IMR-90 (cell line): Measurements from ENCODE around the gene CHD6. TPM values are rescaled to one million over a fixed set of nuclear protein-coding genes. Genes with fewer than 3 reads are reported as not detected.

Source experiments
- ATAC-seq: fragments of 200-7000 bp; cut with Tn5 transposase; 2 replicates; pipeline ENCODE4 v1.9.1; 2020; ENCODE audit warnings: low read depth, mild to moderate bottlenecking, moderate library complexity
- BruUV-seq: library from RNA; stranded (reverse); fragments of 400-500 nt; replicated peaks from 2 replicates; lab custom pipeline; 2021; lab: Mats Ljungman, UMichigan
- CTCF ChIA-PET: fragments of 300-600 bp; formaldehyde crosslinking; extraction: SDS; loops from one replicate; lab custom pipeline; 2021; ENCODE audit warnings: antibody characterized with exemption; lab: Yijun Ruan, JAX
- POLR2A ChIA-PET: fragments of 300-600 bp; sonication (Branson Sonifier 250); formaldehyde crosslinking; loops from one replicate; lab custom pipeline; 2022; ENCODE audit warnings: antibody characterized with exemption; ENCODE audit not compliant: unreplicated experiment; lab: Charles Lee
- DNase-seq: peaks from one replicate; pipeline ENCODE4 v3.0.0; 2013
- H2AFZ ChIP-seq: replicated peaks from 2 replicates; pipeline ENCODE3; 2013; ENCODE audit warnings: low read length, mild to moderate bottlenecking; ENCODE audit not compliant: poor library complexity
- H2AK5ac ChIP-seq: 2 replicates; pipeline ENCODE4 v1.6.1; 2013; ENCODE audit warnings: low read depth, low read length, inconsistent platforms
- H2AK9ac ChIP-seq: replicated peaks from 2 replicates; pipeline ENCODE3; 2013; ENCODE audit warnings: mild to moderate bottlenecking, low read depth, low read length, moderate library complexity; ENCODE audit not compliant: poor library complexity
- H2BK120ac ChIP-seq: 2 replicates; pipeline ENCODE4 v1.6.1; 2013; ENCODE audit warnings: low read depth, low read length, inconsistent platforms
- H2BK15ac ChIP-seq: 3 replicates; pipeline ENCODE4 v1.6.1; 2013; ENCODE audit warnings: low read depth, low read length, inconsistent platforms
- H2BK20ac ChIP-seq: 2 replicates; pipeline ENCODE4 v1.6.1; 2013; ENCODE audit warnings: low read depth, mild to moderate bottlenecking, inconsistent platforms, low read length, moderate library complexity
- H2BK5ac ChIP-seq: 2 replicates; pipeline ENCODE4 v1.6.1; 2013; ENCODE audit warnings: mild to moderate bottlenecking, low read depth, low read length, inconsistent platforms; ENCODE audit not compliant: poor library complexity, severe bottlenecking
- H3K14ac ChIP-seq: replicated peaks from 2 replicates; pipeline ENCODE4 v1.6.1; 2013; ENCODE audit warnings: low read depth, low read length, inconsistent platforms
- H3K18ac ChIP-seq: 2 replicates; pipeline ENCODE4 v1.6.1; 2013; ENCODE audit warnings: low read depth, low read length, control low read depth
- H3K23ac ChIP-seq: 2 replicates; pipeline ENCODE4 v1.6.1; 2013; ENCODE audit warnings: low read depth, low read length, inconsistent platforms
- H3K27ac ChIP-seq: 2 replicates; pipeline ENCODE4 v1.5.1; 2013; ENCODE audit warnings: mild to moderate bottlenecking, control low read depth, low read length; ENCODE audit not compliant: insufficient read depth
- H3K27me3 ChIP-seq: 2 replicates; pipeline ENCODE4 v1.6.1; 2013; ENCODE audit warnings: low read length; ENCODE audit not compliant: control insufficient read depth, insufficient read depth
- H3K36me3 ChIP-seq: 2 replicates; pipeline ENCODE4 v1.6.1; 2013; ENCODE audit warnings: low read length, mixed read lengths; ENCODE audit not compliant: control insufficient read depth, insufficient read depth
- H3K4ac ChIP-seq: 2 replicates; pipeline ENCODE4 v1.6.1; 2013; ENCODE audit warnings: low read depth, low read length, inconsistent platforms
- H3K4me1 ChIP-seq: 2 replicates; pipeline ENCODE4 v1.6.1; 2013; ENCODE audit warnings: low read length, mixed read lengths; ENCODE audit not compliant: control insufficient read depth, insufficient read depth
- H3K4me2 ChIP-seq: 2 replicates; pipeline ENCODE4 v1.6.1; 2013; ENCODE audit warnings: low read depth, mild to moderate bottlenecking, control low read depth, low read length, moderate library complexity
- H3K4me3 ChIP-seq: 2 replicates; pipeline ENCODE4 v1.5.1; 2013; ENCODE audit warnings: low read depth, mild to moderate bottlenecking, control low read depth, low read length, moderate library complexity; ENCODE audit not compliant: insufficient read depth
- H3K56ac ChIP-seq: 2 replicates; pipeline ENCODE4 v1.6.1; 2013; ENCODE audit warnings: low read length, inconsistent platforms; ENCODE audit not compliant: insufficient read depth; ENCODE audit errors: extremely low read depth
- H3K79me1 ChIP-seq, 2 experiments: 2 replicates each; pipeline ENCODE4 v1.6.1; 2013; ENCODE audit warnings: low read length in 2 of 2, inconsistent platforms in 1 of 2, low read depth in 1 of 2
- H3K9ac ChIP-seq: 2 replicates; pipeline ENCODE4 v1.6.1; 2013; ENCODE audit warnings: low read depth, low read length, control low read depth
- H3K9me1 ChIP-seq: 2 replicates; pipeline ENCODE4 v1.6.1; 2013; ENCODE audit warnings: low read length, inconsistent platforms; ENCODE audit not compliant: insufficient read depth
- H3K9me3 ChIP-seq: 2 replicates; pipeline ENCODE4 v1.6.1; 2013; ENCODE audit warnings: low read length; ENCODE audit not compliant: control insufficient read depth, insufficient read depth
- H4K20me1 ChIP-seq: 2 replicates; pipeline ENCODE4 v1.6.1; 2013; ENCODE audit warnings: low read length, inconsistent platforms; ENCODE audit not compliant: insufficient read depth
- H4K5ac ChIP-seq: 2 replicates; pipeline ENCODE4 v1.6.1; 2013; ENCODE audit warnings: mild to moderate bottlenecking, low read depth, low read length, control low read depth
- H4K8ac ChIP-seq, 2 experiments: 2 replicates each; pipeline ENCODE4 v1.6.1; 2013; ENCODE audit warnings: low read depth in 2 of 2, low read length in 2 of 2, control low read depth in 1 of 2, inconsistent platforms in 1 of 2
- H4K91ac ChIP-seq: 2 replicates; pipeline ENCODE4 v1.6.1; 2013; ENCODE audit warnings: low read depth, low read length, inconsistent platforms; ENCODE audit not compliant: insufficient read depth
- BHLHE40 ChIP-seq: fragments of 150-350 bp; IDR thresholded peaks from 2 replicates; pipeline ENCODE4 v1.6.1; 2016; ENCODE audit warnings: mild to moderate bottlenecking, low read depth, low read length
- RFX5 ChIP-seq: IDR thresholded peaks from 2 replicates; pipeline ENCODE4 v1.8.0; 2012; ENCODE audit warnings: low read depth, mild to moderate bottlenecking, low read length, moderate library complexity
- SMC3 ChIP-seq: fragments of 150-350 bp; IDR thresholded peaks from 2 replicates; pipeline ENCODE4 v1.6.1; 2016; ENCODE audit warnings: low read depth, mild to moderate bottlenecking, antibody characterized with exemption, low read length, moderate library complexity
- WGBS, 2 experiments: methylation state at CpG; one replicate each; pipeline versions ENCODE4 v1.1.5 to v1.1.7; 2013; ENCODE audit warnings: missing lambda C conversion rate in 2 of 2; ENCODE audit not compliant: insufficient read length in 1 of 2; ENCODE audit errors: extremely low coverage in 2 of 2; 5-methylcytosine and 5-hydroxymethylcytosine counted together
- dilution Hi-C: fragments of 300-500 bp; cut with HindIII; formaldehyde crosslinking; loops from one replicate; pipeline ENCODE4 v1.14.3; 2018; ENCODE audit warnings: low sequenced_read_pairs; ENCODE audit not compliant: unreplicated experiment
- in situ Hi-C: fragments of 300-500 bp; cut with MboI; formaldehyde crosslinking; loops from 3 replicates; pipeline ENCODE4 v1.14.3; 2019; ENCODE audit warnings: low sequenced_read_pairs, inconsistent platforms, mixed read lengths
- intact Hi-C: fragments of 100-400 bp; cut with micrococcal nuclease; formaldehyde crosslinking; loops from 2 replicates; pipeline ENCODE4 v1.10.0; 2022
- polyA plus RNA-seq, 3 experiments: library from polyadenylated mRNA; depleted of rRNA; stranded (reverse); fragments of >200 nt; gene quantifications; 2 replicates each; pipeline ENCODE4 v1.2.3, GENCODE V29; 2012; ENCODE audit warnings: low replicate concordance in 1 of 3
- total RNA-seq: library from RNA; depleted of rRNA; stranded (reverse); fragments of >200 nt; gene quantifications from 2 replicates; pipeline ENCODE4 v1.2.3, GENCODE V29; 2012

The CHD6 gene
- total and polyA plus RNA-seq, 2 of the 4 experiments (the other 2 are of a cell fraction) = 8.8 to 26.7 TPM

DNA sequence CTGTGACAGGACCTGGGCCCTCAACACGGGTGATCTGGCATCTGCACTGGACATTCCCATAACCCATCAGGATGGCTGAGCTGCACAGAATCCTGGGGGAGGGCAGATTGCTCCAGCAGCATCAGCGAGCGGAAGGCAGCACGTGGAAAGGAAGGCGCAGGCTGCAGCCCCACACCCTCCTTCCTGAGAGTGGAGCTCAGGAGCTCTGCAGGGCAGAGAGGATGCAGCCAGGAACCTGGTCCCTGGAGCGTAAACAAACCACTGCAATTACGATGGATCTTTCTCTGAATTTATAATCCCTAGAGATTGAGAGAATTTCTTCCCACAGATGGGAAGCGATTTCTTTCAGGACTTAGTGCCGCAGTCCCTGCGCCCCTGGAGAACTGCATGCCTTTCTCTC is 211.8 kb downstream of the CHD6 start:
- in situ Hi-C loops = no loop called here
- CTCF ChIA-PET = no interaction called here
- TF ChIP-seq RFX5 = no peak
- TF ChIP-seq BHLHE40 = no peak
- no peak for TF ChIP-seq SMC3
- Histone ChIP-seq H3K4me1 (no peaks in the 10 kb centered on the region), H3K79me1 (no peaks in the 10 kb centered on the region; a peak in 1 of 4 replicates), H3K9ac (no peak overlapping the region), H4K20me1 (no peaks in the 10 kb centered on the region; the same call in 1 of the 2 replicates), H3K36me3 (peaks cover 53% of the 10 kb centered on the region), H2AK9ac (no peak overlapping the region), H3K23ac (no peak overlapping the region), H3K18ac (no peak overlapping the region), H4K8ac (no peak overlapping the region), H4K5ac (no peak overlapping the region), H3K9me1 (peaks cover 3% of the 10 kb centered on the region; the same call in 1 of the 2 replicates), H2BK120ac (no peak overlapping the region), H3K9me3 (no peaks in the 10 kb centered on the region), H4K91ac (no peak overlapping the region), H3K27me3 (no peaks in the 10 kb centered on the region), H3K4me2 (no peak overlapping the region), H2BK15ac (no peak overlapping the region), H3K56ac (no peak overlapping the region), H2AK5ac (no peak overlapping the region), H2AFZ (no peak overlapping the region), H2BK20ac (no peak overlapping the region), H3K27ac (no peak overlapping the region), H3K4me3 (no peak overlapping the region), H2BK5ac (no peak overlapping the region), H3K14ac (no peak overlapping the region), H3K4ac (no peak overlapping the region)
- ATAC-seq = no peak
- no CpG with 5 or more reads among the region's 10 CpGs for WGBS, 2 experiments
- dilution Hi-C loops = no loop called here
- DNase-seq = no peak
- POLR2A ChIA-PET = no interaction called here
- no TSS peak for BruUV-seq
- intact Hi-C loops = no loop called here
